ENCODE results near the gene PHF13.

PHF13 gene

GRCh38 chr1:6613361-6614018, at the start of gene PHF13:
Gene PHF13, plus strand, starts transcription at chr1:6613731. Its CDS starts 336 bp downstream, at chr1:6614067.
- Mint-ChIP-seq H3K9me3 (no peaks in the 10 kb centered on the region), H3K27me3 (no peaks in the 10 kb centered on the region), H3K4me3 (peak within 1 kb of the TSS; percentile 91), H3K36me3 (ENCODE audit: low read depth) (peaks cover 4% of the 10 kb centered on the region), H3K27ac (peak within 1 kb of the TSS; percentile 86), H3K4me1 (ENCODE audit: low read depth) (peaks cover 18% of the 10 kb centered on the region)

DNA sequence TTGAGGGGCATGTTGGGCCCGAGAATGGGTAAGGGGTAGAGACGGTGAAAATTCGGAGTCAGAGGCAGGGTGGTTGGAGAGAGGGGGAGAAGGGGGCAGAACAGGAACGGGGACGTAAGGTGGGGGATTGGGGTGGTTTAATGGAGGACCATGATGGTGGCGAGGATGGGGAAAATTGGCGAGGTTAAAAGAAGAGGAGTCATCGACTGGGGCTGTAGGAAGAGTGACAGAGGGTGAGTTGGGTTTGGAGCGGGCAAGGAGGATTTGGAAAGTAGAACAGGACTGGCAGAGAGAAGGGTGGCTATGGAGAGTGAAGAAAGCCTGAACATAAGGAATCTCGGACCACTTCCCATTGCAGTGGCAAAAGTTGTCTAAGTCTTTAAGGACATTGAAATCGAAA, 44.5 kb upstream of the PHF13 start:
- Mint-ChIP-seq H3K4me1 (ENCODE audit: low read depth) (no peaks in the 10 kb centered on the region), H3K27me3 (peaks cover 5% of the 10 kb centered on the region), H3K36me3 (ENCODE audit: low read depth) (no peaks in the 10 kb centered on the region), H3K27ac (no peak overlapping the region), H3K4me3 (no peak overlapping the region), H3K9me3 (no peaks in the 10 kb centered on the region)

DNA sequence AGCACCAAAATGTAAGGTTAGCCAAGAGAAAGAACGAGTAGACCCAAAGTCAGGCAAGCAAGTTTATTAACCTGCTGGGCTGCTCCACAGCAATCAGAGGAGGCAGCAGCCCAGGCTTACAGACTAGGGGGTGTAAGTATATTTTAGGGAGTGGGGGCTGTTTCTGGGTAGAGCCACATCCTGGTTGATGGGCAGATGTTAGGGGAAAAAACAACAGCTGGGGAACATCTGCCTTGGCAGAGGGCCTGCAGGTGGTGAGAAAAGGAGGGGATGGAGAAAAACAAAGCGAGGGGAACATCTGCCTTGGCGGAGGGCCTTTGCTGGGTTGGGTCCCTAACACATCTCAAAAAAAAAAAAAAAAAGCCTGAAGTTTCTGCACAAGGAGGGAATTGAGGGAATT, 43.4 kb upstream of the PHF13 start:
- peaks cover 5% of the 10 kb centered on the region for H3K27me3 Mint-ChIP-seq
- H3K36me3 Mint-ChIP-seq (ENCODE audit: low read depth), result no peaks in the 10 kb centered on the region
- no peak overlapping the region for H3K4me3 Mint-ChIP-seq
- H3K27ac Mint-ChIP-seq, result no peak overlapping the region
- H3K9me3 Mint-ChIP-seq, result no peaks in the 10 kb centered on the region
- no peaks in the 10 kb centered on the region for H3K4me1 Mint-ChIP-seq (ENCODE audit: low read depth)

DNA sequence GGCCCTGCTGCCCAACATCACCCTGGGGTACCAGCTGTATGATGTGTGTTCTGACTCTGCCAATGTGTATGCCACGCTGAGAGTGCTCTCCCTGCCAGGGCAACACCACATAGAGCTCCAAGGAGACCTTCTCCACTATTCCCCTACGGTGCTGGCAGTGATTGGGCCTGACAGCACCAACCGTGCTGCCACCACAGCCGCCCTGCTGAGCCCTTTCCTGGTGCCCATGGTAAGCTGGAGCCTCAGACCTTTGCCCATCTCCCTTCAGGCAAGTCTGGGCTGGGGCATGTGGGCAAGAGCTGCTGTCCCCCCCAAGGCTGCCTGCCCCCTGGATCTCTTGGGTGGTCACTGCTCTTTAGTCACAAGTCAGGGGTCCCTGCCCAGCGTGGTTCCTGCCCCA, 42.5 kb upstream of the PHF13 start:
- Mint-ChIP-seq H3K36me3 (ENCODE audit: low read depth) (no peaks in the 10 kb centered on the region), H3K27ac (no peak overlapping the region), H3K4me3 (no peak overlapping the region), H3K27me3 (peaks cover 5% of the 10 kb centered on the region), H3K9me3 (no peaks in the 10 kb centered on the region), H3K4me1 (ENCODE audit: low read depth) (no peaks in the 10 kb centered on the region)

DNA sequence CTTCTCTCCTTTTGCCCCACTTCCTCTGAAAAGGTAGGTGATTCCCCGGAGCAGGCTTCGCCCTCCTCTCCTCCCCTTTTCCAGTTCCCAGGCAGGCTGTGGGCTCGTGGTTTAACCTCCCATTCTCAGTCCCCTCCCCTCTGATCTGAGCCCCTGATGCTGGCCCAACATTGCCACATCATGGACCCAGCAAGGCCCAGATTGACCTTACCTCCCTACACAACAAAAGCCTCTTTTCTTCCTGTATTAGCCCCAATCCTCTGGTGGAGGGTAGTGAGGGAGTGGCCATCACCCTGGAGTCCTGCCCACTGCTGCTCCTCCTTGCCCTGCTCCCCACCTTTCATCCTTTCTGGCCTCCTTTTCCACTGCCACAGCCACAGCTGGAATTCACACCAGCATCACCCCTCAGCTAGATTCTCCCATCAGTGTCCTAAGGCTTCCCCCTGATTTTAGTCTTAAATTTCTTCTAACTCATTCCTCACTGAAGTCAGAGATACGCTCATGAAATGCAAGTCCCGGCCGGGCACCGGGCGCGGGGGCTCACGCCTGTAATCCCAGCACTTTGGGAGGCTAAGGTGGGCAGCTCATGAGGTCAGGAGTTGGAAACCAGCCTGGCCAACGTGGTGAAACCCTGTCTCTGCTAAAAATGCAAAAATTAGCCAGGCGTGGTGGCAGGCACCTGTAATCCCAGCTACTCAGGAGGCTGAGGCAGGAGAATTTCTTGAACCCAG, 40.7 kb upstream of the PHF13 start:
- H3K36me3 Mint-ChIP-seq (ENCODE audit: low read depth), result no peaks in the 10 kb centered on the region
- no peak overlapping the region for H3K4me3 Mint-ChIP-seq
- no peaks in the 10 kb centered on the region for H3K4me1 Mint-ChIP-seq (ENCODE audit: low read depth)
- H3K27ac Mint-ChIP-seq, result no peak overlapping the region
- H3K9me3 Mint-ChIP-seq, result no peaks in the 10 kb centered on the region
- H3K27me3 Mint-ChIP-seq, result peaks cover 5% of the 10 kb centered on the region

- Mint-ChIP-seq H3K4me3 (no peak overlapping the region), H3K4me1 (ENCODE audit: low read depth) (peaks cover 3% of the 10 kb centered on the region), H3K27me3 (peaks cover 5% of the 10 kb centered on the region), H3K9me3 (no peaks in the 10 kb centered on the region), H3K36me3 (ENCODE audit: low read depth) (no peaks in the 10 kb centered on the region), H3K27ac (no peak overlapping the region)
Measured at GRCh38 chr1:6574025-6574620, 39.4 kb upstream of the PHF13 start.

GRCh38 chr1:6574818-6575217, 38.7 kb upstream of the PHF13 start:
- H3K9me3 Mint-ChIP-seq, result no peaks in the 10 kb centered on the region

DNA sequence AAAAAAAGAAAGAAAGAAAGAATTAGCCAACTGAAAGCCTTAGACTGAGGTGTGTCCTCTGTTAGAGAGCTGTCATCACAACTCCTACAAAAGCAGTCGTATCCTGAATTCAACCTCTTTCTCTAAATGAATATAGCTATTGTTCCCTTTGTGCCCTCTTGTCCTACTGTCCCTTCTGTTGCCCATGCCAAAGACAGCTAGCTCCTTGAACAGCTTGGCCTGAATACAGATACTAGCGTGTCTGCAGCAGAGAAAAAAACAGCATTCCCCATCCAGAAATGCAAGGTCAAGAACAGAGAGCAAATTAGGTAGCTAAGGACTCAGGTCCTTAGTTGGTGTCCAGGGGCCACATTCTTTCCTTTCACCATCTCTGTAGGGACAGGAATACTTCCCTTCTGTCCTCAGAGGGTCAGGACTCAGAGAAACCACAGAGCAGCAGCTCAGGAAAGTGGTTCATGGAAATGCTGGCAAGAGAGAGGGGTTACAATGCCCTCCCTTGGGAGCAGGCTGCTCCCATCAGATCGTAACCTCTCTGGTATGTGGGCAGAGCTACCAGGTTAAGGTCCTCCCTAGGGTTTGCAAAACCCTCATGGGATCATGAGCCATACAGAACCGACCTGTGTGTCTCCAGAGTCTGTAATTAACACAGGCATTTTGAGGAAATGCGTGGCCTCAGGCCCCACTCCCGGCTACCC, 35.6 kb upstream of the PHF13 start:
- H3K27ac Mint-ChIP-seq, result no peak overlapping the region
- peaks cover 34% of the 10 kb centered on the region for H3K4me1 Mint-ChIP-seq (ENCODE audit: low read depth)
- H3K4me3 Mint-ChIP-seq, result no peak overlapping the region
- H3K27me3 Mint-ChIP-seq, result no peaks in the 10 kb centered on the region
- H3K36me3 Mint-ChIP-seq (ENCODE audit: low read depth), result peaks cover 5% of the 10 kb centered on the region
- no peaks in the 10 kb centered on the region for H3K9me3 Mint-ChIP-seq

More at GRCh38 chr1:6574818-6575217, 38.7 kb upstream of the PHF13 start:
- no peaks in the 10 kb centered on the region for H3K36me3 Mint-ChIP-seq (ENCODE audit: low read depth)
- H3K4me1 Mint-ChIP-seq (ENCODE audit: low read depth), result peaks cover 10% of the 10 kb centered on the region
- no peak overlapping the region for H3K4me3 Mint-ChIP-seq
- peaks cover 5% of the 10 kb centered on the region for H3K27me3 Mint-ChIP-seq
- no peak overlapping the region for H3K27ac Mint-ChIP-seq

DNA sequence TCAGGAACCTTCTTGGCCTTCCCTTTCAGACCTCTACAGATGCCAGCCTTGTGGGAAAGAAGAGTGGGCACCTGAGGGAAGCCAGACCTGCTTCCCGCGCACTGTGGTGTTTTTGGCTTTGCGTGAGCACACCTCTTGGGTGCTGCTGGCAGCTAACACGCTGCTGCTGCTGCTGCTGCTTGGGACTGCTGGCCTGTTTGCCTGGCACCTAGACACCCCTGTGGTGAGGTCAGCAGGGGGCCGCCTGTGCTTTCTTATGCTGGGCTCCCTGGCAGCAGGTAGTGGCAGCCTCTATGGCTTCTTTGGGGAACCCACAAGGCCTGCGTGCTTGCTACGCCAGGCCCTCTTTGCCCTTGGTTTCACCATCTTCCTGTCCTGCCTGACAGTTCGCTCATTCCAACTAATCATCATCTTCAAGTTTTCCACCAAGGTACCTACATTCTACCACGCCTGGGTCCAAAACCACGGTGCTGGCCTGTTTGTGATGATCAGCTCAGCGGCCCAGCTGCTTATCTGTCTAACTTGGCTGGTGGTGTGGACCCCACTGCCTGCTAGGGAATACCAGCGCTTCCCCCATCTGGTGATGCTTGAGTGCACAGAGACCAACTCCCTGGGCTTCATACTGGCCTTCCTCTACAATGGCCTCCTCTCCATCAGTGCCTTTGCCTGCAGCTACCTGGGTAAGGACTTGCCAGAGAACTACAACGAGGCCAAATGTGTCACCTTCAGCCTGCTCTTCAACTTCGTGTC, 34.7 kb upstream of the PHF13 start:
- peaks cover 34% of the 10 kb centered on the region for H3K4me1 Mint-ChIP-seq (ENCODE audit: low read depth)
- peaks cover 5% of the 10 kb centered on the region for H3K36me3 Mint-ChIP-seq (ENCODE audit: low read depth)
- no peaks in the 10 kb centered on the region for H3K27me3 Mint-ChIP-seq
- peak overlapping the region; percentile 92 for H3K4me3 Mint-ChIP-seq
- H3K27ac Mint-ChIP-seq, result peak overlapping the region; percentile 93
- no peaks in the 10 kb centered on the region for H3K9me3 Mint-ChIP-seq

DNA sequence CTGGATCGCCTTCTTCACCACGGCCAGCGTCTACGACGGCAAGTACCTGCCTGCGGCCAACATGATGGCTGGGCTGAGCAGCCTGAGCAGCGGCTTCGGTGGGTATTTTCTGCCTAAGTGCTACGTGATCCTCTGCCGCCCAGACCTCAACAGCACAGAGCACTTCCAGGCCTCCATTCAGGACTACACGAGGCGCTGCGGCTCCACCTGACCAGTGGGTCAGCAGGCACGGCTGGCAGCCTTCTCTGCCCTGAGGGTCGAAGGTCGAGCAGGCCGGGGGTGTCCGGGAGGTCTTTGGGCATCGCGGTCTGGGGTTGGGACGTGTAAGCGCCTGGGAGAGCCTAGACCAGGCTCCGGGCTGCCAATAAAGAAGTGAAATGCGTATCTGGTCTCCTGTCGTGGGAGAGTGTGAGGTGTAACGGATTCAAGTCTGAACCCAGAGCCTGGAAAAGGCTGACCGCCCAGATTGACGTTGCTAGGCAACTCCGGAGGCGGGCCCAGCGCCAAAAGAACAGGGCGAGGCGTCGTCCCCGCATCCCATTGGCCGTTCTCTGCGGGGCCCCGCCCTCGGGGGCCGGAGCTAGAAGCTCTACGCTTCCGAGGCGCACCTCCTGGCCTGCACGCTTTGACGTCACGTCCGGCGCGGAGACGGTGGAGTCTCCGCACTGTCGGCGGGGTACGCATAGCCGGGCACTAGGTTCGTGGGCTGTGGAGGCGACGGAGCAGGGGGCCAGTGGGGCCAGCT, 34.0 kb upstream of the PHF13 start, which contains the start of gene ZBTB48:
TSS of gene ZBTB48 (plus strand) at position 621 of the 745 bp plus-strand sequence. CDS start 616 bp downstream, outside the sequence.
- Mint-ChIP-seq H3K9me3 (no peaks in the 10 kb centered on the region), H3K36me3 (ENCODE audit: low read depth) (peaks cover 5% of the 10 kb centered on the region), H3K4me3 (peak within 1 kb of the TSS; percentile 92), H3K27ac (peak within 1 kb of the TSS; percentile 93), H3K4me1 (ENCODE audit: low read depth) (peaks cover 36% of the 10 kb centered on the region), H3K27me3 (no peaks in the 10 kb centered on the region)

GRCh38 chr1:6580119-6580592, 33.4 kb upstream of the PHF13 start:
- peak overlapping the region; percentile 92 for H3K4me3 Mint-ChIP-seq
- H3K9me3 Mint-ChIP-seq, result no peaks in the 10 kb centered on the region
- peaks cover 39% of the 10 kb centered on the region for H3K4me1 Mint-ChIP-seq (ENCODE audit: low read depth)
- no peaks in the 10 kb centered on the region for H3K27me3 Mint-ChIP-seq
- peak overlapping the region; percentile 93 for H3K27ac Mint-ChIP-seq
- peaks cover 5% of the 10 kb centered on the region for H3K36me3 Mint-ChIP-seq (ENCODE audit: low read depth)

DNA sequence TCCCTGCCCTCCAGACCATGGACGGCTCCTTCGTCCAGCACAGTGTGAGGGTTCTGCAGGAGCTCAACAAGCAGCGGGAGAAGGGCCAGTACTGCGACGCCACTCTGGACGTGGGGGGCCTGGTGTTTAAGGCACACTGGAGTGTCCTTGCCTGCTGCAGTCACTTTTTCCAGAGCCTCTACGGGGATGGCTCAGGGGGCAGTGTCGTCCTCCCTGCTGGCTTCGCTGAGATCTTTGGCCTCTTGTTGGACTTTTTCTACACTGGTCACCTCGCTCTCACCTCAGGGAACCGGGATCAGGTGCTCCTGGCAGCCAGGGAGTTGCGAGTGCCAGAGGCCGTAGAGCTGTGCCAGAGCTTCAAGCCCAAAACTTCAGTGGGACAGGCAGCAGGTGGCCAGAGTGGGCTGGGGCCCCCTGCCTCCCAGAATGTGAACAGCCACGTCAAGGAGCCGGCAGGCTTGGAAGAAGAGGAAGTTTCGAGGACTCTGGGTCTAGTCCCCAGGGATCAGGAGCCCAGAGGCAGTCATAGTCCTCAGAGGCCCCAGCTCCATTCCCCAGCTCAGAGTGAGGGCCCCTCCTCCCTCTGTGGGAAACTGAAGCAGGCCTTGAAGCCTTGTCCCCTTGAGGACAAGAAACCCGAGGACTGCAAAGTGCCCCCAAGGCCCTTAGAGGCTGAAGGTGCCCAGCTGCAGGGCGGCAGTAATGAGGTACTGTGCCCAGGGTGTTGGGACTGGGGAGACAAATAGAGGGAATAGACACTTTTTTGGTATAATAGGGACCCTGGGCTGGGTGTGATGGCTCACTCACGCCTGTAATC, 32.7 kb upstream of the PHF13 start:
- peak overlapping the region; percentile 92 for H3K4me3 Mint-ChIP-seq
- peak overlapping the region; percentile 93 for H3K27ac Mint-ChIP-seq
- no peaks in the 10 kb centered on the region for H3K27me3 Mint-ChIP-seq
- H3K9me3 Mint-ChIP-seq, result no peaks in the 10 kb centered on the region
- peaks cover 5% of the 10 kb centered on the region for H3K36me3 Mint-ChIP-seq (ENCODE audit: low read depth)
- H3K4me1 Mint-ChIP-seq (ENCODE audit: low read depth), result peaks cover 39% of the 10 kb centered on the region
